Occipital lobe (tissue), 2 donors: ENCODE data around the gene SRRD. TPM values are rescaled to one million over a fixed set of nuclear protein-coding genes. Genes with fewer than 3 reads are reported as not detected.

Experiments used
- DNase-seq: peaks from one replicate; lab custom pipeline; 2025; lab: John Stamatoyannopoulos, UW
- total RNA-seq: library from RNA; depleted of rRNA; stranded (reverse); fragments of >200 nt; gene quantifications from one replicate; pipeline ENCODE4 v1.2.3, GENCODE V29; 2014

Gene SRRD
- total RNA-seq, 1 donor from 2014 or later = 19.5 TPM

GRCh38 chr22:26482161-26482560 is 1.5 kb upstream of the SRRD start:
- DNase-seq = no peak

- no peak for DNase-seq
Measured at GRCh38 chr22:26483043-26483438, 636 bp upstream of the SRRD start.

- DNase-seq = no peak
Measured at GRCh38 chr22:26484360-26484706, 656 bp downstream of the SRRD start.

GRCh38 chr22:26485013-26485412 is 1.3 kb downstream of the SRRD start:
- DNase-seq = no peak

GRCh38 chr22:26485806-26486390 is 2.2 kb downstream of the SRRD start:
- DNase-seq = no peak

- DNase-seq = no peak
Measured at GRCh38 chr22:26486394-26486793, 2.7 kb downstream of the SRRD start.

- DNase-seq = no peak
Measured at GRCh38 chr22:26487996-26488395, 4.3 kb downstream of the SRRD start.

GRCh38 chr22:26489447-26490036 is 5.9 kb downstream of the SRRD start:
- DNase-seq = no peak

GRCh38 chr22:26492220-26492619 is 8.5 kb downstream of the SRRD start:
- DNase-seq = no peak

GRCh38 chr22:26494506-26494905 is 10.8 kb downstream of the SRRD start:
- DNase-seq = no peak

GRCh38 chr22:26496456-26496855 is 12.8 kb downstream of the SRRD start:
- DNase-seq = no peak

GRCh38 chr22:26499188-26499703 is 15.6 kb downstream of the SRRD start:
- no peak for DNase-seq

GRCh38 chr22:26501996-26502395 is 18.3 kb downstream of the SRRD start:
- DNase-seq = no peak

GRCh38 chr22:26502688-26503561 is 19.2 kb downstream of the SRRD start:
- no peak for DNase-seq

- DNase-seq = no peak
Measured at GRCh38 chr22:26503758-26504157, 20.1 kb downstream of the SRRD start.

- no peak for DNase-seq
Measured at GRCh38 chr22:26508148-26508547, 24.5 kb downstream of the SRRD start.

GRCh38 chr22:26512149-26512793 is 28.6 kb downstream of the SRRD start, which contains the start of gene TFIP11:
TSS of gene TFIP11 (minus strand) at chr22:26512473. CDS start at chr22:26510272, 2,201 bp downstream.
- DNase-seq = peak; percentile 94

- no peak for DNase-seq
Measured at GRCh38 chr22:26513838-26514237, 30.2 kb downstream of the SRRD start.

GRCh38 chr22:26514419-26515161 is 30.9 kb downstream of the SRRD start:
- no peak for DNase-seq

- DNase-seq = no peak
Measured at GRCh38 chr22:26515931-26516330, 32.3 kb downstream of the SRRD start.

GRCh38 chr22:26516503-26516902 is 32.8 kb downstream of the SRRD start:
- DNase-seq = no peak
